ENCODE measurements around the gene CYTH1. TPM values are rescaled to one million over a fixed set of nuclear protein-coding genes. Genes with fewer than 3 reads are reported as not detected.
A peak's percentile ranks its signal among the peaks of the same experiment; 100 is the strongest.
"Not testable (repeated sequence)": the region's sequence is repeated elsewhere in the genome, so short reads cannot be mapped to it uniquely, and the experiment has no call there.

Gene CYTH1
- total RNA-seq, 6 donors from 2014 or later = 113 to 295 (median 121) TPM

DNA sequence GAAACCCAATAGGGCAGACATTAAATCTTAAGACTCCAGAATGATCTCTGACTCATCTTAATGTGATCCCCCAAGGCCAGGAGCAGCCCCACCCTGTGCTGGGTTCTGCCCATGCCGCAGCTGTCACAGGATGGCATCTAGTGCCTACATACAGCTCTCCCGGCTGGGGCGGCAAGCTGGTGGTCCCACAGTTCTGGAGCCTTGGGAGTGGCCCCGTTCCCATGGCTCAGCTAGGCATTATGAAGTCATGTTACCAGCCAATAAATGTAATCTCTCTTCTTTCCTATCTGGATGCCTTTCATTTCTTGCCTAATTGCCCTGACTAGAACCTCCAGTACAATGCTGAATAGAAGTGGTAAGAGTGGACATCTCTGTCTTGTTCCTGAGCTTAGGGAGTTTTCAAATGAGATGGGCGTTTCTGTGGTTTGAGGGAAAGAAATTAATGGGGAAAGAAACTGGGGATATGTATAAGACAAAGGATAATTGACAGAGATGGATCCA is 109.2 kb downstream of the CYTH1 start:
- H3K27me3 ChIP-seq = no peaks in the 10 kb centered on the region
- DNase-seq (no peak), ATAC-seq (ENCODE audit: low FRiP score in 2 of 2) (peak in 1 of 2 donors; percentile 67)
- peaks cover 33 to 62% (median 53%) of the 10 kb centered on the region in 4 donors for H3K36me3 ChIP-seq
- H3K9me3 ChIP-seq = no peaks in the 10 kb centered on the region
- no peak overlapping the region for H3K27ac ChIP-seq
- no peaks in the 10 kb centered on the region for H3K4me1 ChIP-seq
- H3K4me3 ChIP-seq = no peak overlapping the region
- TF ChIP-seq, protein P1, sequence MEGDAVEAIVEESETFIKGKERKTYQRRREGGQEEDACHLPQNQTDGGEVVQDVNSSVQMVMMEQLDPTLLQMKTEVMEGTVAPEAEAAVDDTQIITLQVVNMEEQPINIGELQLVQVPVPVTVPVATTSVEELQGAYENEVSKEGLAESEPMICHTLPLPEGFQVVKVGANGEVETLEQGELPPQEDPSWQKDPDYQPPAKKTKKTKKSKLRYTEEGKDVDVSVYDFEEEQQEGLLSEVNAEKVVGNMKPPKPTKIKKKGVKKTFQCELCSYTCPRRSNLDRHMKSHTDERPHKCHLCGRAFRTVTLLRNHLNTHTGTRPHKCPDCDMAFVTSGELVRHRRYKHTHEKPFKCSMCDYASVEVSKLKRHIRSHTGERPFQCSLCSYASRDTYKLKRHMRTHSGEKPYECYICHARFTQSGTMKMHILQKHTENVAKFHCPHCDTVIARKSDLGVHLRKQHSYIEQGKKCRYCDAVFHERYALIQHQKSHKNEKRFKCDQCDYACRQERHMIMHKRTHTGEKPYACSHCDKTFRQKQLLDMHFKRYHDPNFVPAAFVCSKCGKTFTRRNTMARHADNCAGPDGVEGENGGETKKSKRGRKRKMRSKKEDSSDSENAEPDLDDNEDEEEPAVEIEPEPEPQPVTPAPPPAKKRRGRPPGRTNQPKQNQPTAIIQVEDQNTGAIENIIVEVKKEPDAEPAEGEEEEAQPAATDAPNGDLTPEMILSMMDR (IDR thresholded peaks at IDR 0.05) = no peak
- no peak for TF ChIP-seq EP300 (IDR thresholded peaks at IDR 0.05)
- no peak for TF ChIP-seq POLR2A (IDR thresholded peaks at IDR 0.05)
- TF ChIP-seq POLR2AphosphoS5 (IDR thresholded peaks at IDR 0.05) = no peak
- 94 to 96% methylated on average over 2 to 5 of the region's 5 CpGs for WGBS, 2 donors

DNA sequence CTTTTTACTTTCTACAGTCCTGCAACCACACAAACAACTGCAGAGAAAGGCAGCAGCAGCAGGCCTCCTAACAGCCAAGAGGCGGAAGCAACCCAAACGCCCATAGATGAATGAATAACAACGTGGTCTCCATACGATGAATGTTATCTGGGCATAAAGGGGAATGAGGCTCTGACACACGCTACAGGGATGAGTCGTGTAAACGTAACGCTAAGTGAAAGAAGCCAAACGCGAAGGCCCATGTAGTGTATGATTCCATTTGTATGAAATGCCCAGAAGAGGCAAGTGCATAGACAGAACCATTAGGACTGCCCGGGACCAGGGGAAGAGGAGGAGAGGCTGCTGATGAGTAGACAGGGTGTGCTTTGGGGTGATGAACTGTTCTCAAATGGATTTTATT is 110.1 kb downstream of the CYTH1 start:
- 79 to 92% methylated on average over 11 of the region's 11 CpGs for WGBS, 2 donors
- Histone ChIP-seq H3K9me3 (no peaks in the 10 kb centered on the region), H3K27me3 (no peaks in the 10 kb centered on the region), H3K27ac (no peak overlapping the region), H3K4me1 (peaks cover 0 to 3% (median 1%) of the 10 kb centered on the region in 4 donors), H3K4me3 (no peak overlapping the region), H3K36me3 (peaks cover 27 to 56% (median 45%) of the 10 kb centered on the region in 4 donors)
- ATAC-seq (ENCODE audit: low FRiP score in 2 of 2) (no peak), DNase-seq (no peak)
- TF ChIP-seq, protein P1 (IDR thresholded peaks at IDR 0.05) = no peak
- TF ChIP-seq EP300 (IDR thresholded peaks at IDR 0.05) = no peak
- TF ChIP-seq POLR2AphosphoS5 (IDR thresholded peaks at IDR 0.05) = no peak
- no peak for TF ChIP-seq POLR2A (IDR thresholded peaks at IDR 0.05)

DNA sequence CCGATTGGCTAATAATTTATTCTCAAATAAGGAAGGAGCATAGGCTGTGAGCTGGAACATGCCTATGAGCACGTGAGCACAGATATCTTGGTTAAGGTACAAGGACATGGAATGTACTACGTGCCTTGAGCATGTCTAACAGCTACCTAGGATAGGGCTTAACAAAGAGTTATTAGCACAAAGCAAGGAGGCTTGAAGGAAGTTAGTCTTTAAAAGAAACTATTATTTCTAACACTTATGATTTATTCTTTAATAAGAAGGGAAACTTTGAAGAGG is 110.4 kb downstream of the CYTH1 start:
- not testable (repeated sequence) for H3K27ac ChIP-seq; H3K4me1 ChIP-seq; H3K27me3 ChIP-seq; H3K9me3 ChIP-seq; DNase-seq; ATAC-seq (ENCODE audit: low FRiP score in 2 of 2); H3K4me3 ChIP-seq
- peaks cover 27 to 52% (median 41%) of the 10 kb centered on the region in 4 donors for H3K36me3 ChIP-seq
- WGBS, 2 donors = 68 to 79% methylated on average over 3 of the region's 3 CpGs

DNA sequence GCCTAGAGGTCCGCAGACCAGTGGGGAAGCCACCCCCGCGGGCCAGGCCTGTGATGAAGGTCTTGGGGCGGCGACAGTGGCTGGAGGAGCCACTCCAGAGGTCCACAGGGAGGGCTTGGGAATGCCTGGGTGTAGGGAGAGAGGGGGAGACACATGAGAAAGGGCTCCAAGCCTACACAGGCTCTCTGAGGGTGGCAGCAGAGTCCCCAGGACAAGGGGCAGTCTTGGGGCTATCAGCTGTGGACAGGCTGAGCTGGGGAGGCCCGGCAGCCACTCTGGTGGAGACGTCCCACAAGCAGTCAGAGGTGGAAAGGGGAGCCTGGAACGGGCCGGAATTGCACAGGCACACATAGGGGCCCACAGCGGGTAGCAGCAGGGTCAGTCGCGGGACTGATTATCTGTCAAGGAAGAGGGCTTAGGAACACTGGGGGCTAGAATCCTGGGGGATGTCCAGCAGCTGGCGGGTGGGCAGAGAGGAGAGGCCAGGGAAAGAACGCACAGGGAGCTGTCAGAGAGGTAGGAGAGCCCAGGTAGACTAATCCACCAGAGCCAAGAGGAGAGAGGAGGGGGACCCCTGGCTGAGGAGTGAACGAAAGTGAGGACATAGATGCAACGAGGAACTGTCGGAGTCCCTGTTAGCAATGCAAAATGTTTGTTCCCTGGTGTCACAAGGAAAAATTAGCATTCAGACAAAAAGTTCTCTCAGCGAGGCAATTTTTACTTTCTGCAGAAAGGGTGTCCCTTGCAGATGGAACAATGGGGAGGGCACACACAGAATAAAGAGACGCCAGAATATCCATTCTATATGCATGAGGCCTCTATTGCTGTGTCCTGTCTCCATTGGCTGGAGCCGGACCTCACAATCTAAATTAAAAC is 111.0 kb downstream of the CYTH1 start:
- Histone ChIP-seq H3K36me3 (peaks cover 21 to 47% (median 36%) of the 10 kb centered on the region in 4 donors), H3K4me3 (no peak overlapping the region), H3K4me1 (peaks cover 8 to 12% (median 10%) of the 10 kb centered on the region in 4 donors), H3K27me3 (no peaks in the 10 kb centered on the region), H3K9me3 (no peaks in the 10 kb centered on the region), H3K27ac (no peak overlapping the region)
- TF ChIP-seq, protein P1 (IDR thresholded peaks at IDR 0.05) = no peak
- TF ChIP-seq POLR2A (IDR thresholded peaks at IDR 0.05) (no peak), POLR2AphosphoS5 (IDR thresholded peaks at IDR 0.05) (no peak), EP300 (IDR thresholded peaks at IDR 0.05) (no peak)
- WGBS, 2 donors = 91 to 93% methylated on average over 20 of the region's 20 CpGs
- ATAC-seq (ENCODE audit: low FRiP score in 2 of 2) (no peak), DNase-seq (no peak)

DNA sequence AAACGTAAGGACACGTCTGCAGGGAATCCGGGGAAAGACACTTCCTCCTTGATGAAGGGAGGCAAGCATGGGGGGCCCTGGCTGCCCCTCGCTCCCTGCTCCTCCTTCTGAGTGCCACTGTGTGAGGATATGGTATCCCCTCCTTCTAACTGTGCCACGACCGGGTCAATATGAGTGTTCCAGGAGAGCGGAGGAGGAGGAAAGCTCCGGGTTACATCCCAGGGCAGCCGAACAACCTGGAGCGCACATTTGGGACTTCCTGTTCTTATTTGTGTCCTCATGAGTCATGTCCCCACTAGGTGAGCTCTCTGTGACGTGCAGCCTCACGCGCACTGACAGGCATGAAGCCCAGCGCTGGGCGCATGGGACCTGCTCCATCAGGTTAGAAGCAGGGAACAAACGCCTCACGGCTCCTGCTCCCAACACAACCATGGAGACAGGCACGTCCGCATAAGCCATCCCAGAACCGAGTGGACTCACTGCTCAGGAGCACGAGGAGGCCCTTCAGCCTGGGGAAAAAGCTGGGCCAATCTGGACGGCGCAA is 112.0 kb downstream of the CYTH1 start:
- TF ChIP-seq POLR2A (IDR thresholded peaks at IDR 0.05) (no peak), POLR2AphosphoS5 (IDR thresholded peaks at IDR 0.05) (no peak)
- TF ChIP-seq, protein P1 (IDR thresholded peaks at IDR 0.05) = no peak
- H3K36me3 ChIP-seq = peaks cover 12 to 36% (median 25%) of the 10 kb centered on the region in 4 donors
- DNase-seq (no peak), ATAC-seq (ENCODE audit: low FRiP score in 2 of 2) (no peak)
- H3K27ac ChIP-seq = no peak overlapping the region
- peaks cover 16 to 22% (median 20%) of the 10 kb centered on the region in 4 donors for H3K4me1 ChIP-seq
- WGBS, 2 donors = 93 to 94% methylated on average over 17 to 23 of the region's 23 CpGs
- no peak overlapping the region for H3K4me3 ChIP-seq
- H3K27me3 ChIP-seq = no peaks in the 10 kb centered on the region
- H3K9me3 ChIP-seq = no peaks in the 10 kb centered on the region

Measured in upper lobe of left lung (tissue), 6 donors.